Measurements from ENCODE around the gene EFEMP1. TPM values are rescaled to one million over a fixed set of nuclear protein-coding genes. Genes with fewer than 3 reads are reported as not detected.
"Not testable (repeated sequence)": the region's sequence is repeated elsewhere in the genome, so short reads cannot be mapped to it uniquely, and the experiment has no call there.

The EFEMP1 gene
- polyA plus RNA-seq, 3 donors, result 86.6 to 96.4 (median 95.5) TPM

GRCh38 chr2:55839182-55839819 is 84.3 kb downstream of the EFEMP1 start:
- DNase-seq, result no peak

GRCh38 chr2:55838653-55839052 is 84.9 kb downstream of the EFEMP1 start:
- no peak for DNase-seq

- not testable (repeated sequence) for DNase-seq
Observed at GRCh38 chr2:55838117-55838516, 85.5 kb downstream of the EFEMP1 start.

GRCh38 chr2:55837073-55837472 is 86.5 kb downstream of the EFEMP1 start:
- no peak for DNase-seq

GRCh38 chr2:55831671-55832410 is 91.7 kb downstream of the EFEMP1 start:
- not testable (repeated sequence) for DNase-seq

- DNase-seq, result no peak
Observed at GRCh38 chr2:55827855-55828254, 95.7 kb downstream of the EFEMP1 start.

GRCh38 chr2:55827428-55827827 is 96.2 kb downstream of the EFEMP1 start:
- DNase-seq, result not testable (repeated sequence)

GRCh38 chr2:55826246-55826645 is 97.3 kb downstream of the EFEMP1 start:
- no peak for DNase-seq

GRCh38 chr2:55824551-55825096 is 99.0 kb downstream of the EFEMP1 start:
- no peak for DNase-seq

Other genes with a start within 250 kb of the EFEMP1 start
- gene PNPT1, start 229.9 kb downstream of the EFEMP1 start, polyA plus RNA-seq (ENCODE audit: insufficient read length in 3 of 3), result 10 to 100 TPM; 17.1 to 30.1 (median 25.5) TPM

All from renal pelvis (tissue), 4 donors.